K562 (cell line): ENCODE results near the gene TMEM266. TPM values are rescaled to one million over a fixed set of nuclear protein-coding genes. Genes with fewer than 3 reads are reported as not detected.

Experiments used
- ARHGAP35 ChIP-seq: fragments of 450-650 bp; IDR thresholded peaks from 2 replicates; pipeline ENCODE4 v1.6.1; 2018; ENCODE audit not compliant: partially characterized antibody
- BHLHE40 ChIP-seq: IDR thresholded peaks from 2 replicates; pipeline ENCODE4 v1.6.1; 2011; ENCODE audit warnings: low read length, improper control_type of control experiment
- EP400 ChIP-seq: fragments of 450-650 bp; IDR thresholded peaks from 2 replicates; pipeline ENCODE4 v1.6.1; 2017; ENCODE audit warnings: antibody characterized with exemption, mild to moderate bottlenecking, moderate library complexity
- FOXJ3 ChIP-seq: sonication (generic); formaldehyde crosslinking; IDR thresholded peaks from 2 replicates; pipeline ENCODE4 v1.4.0; 2020; ENCODE audit warnings: mild to moderate bottlenecking, missing genetic modification reagents
- FOXM1 ChIP-seq, 2 experiments: fragments of 450-650 bp in 1 of 2; sonication (generic) in 1 of 2; formaldehyde crosslinking in 1 of 2; IDR thresholded peaks; 2 replicates each; pipeline versions ENCODE4 v1.6.1 to v1.9.0; 2017 to 2022; ENCODE audit warnings: low read depth in 2 of 2, mild to moderate bottlenecking in 2 of 2, missing genetic modification reagents in 1 of 2, moderate library complexity in 1 of 2
- HOMEZ ChIP-seq: fragments of 250-450 bp; sonication (Bioruptor Pico); IDR thresholded peaks from 2 replicates; pipeline ENCODE4 v1.4.0; 2020; ENCODE audit warnings: mild to moderate bottlenecking, moderate library complexity
- KDM1A ChIP-seq, 2 experiments: fragments of 450-650 bp; IDR thresholded peaks; 2 replicates each; pipeline ENCODE4 v1.6.1; 2016; ENCODE audit warnings: mild to moderate bottlenecking in 2 of 2
- LCOR ChIP-seq: sonication (generic); formaldehyde crosslinking; IDR thresholded peaks from 2 replicates; pipeline ENCODE4 v1.8.0; 2022; ENCODE audit warnings: mild to moderate bottlenecking, missing genetic modification reagents
- MXI1 ChIP-seq: IDR thresholded peaks from 2 replicates; pipeline ENCODE4 v1.6.1; 2011; ENCODE audit warnings: low read depth, mild to moderate bottlenecking, improper control_type of control experiment, low read length
- NCOR1 ChIP-seq: fragments of 450-650 bp; IDR thresholded peaks from 2 replicates; pipeline ENCODE4 v1.6.1; 2016; ENCODE audit warnings: mild to moderate bottlenecking, moderate library complexity
- NELFE ChIP-seq: IDR thresholded peaks from 2 replicates; pipeline ENCODE4 v1.6.1; 2011; ENCODE audit warnings: mild to moderate bottlenecking; ENCODE audit not compliant: insufficient read depth, insufficient read length
- NFXL1 ChIP-seq: fragments of 450-650 bp; formaldehyde crosslinking; IDR thresholded peaks from 2 replicates; pipeline ENCODE4 v1.4.0; 2021; ENCODE audit warnings: mild to moderate bottlenecking
- NKRF ChIP-seq: fragments of 450-650 bp; IDR thresholded peaks from 2 replicates; pipeline ENCODE4 v1.6.1; 2016; ENCODE audit warnings: borderline replicate concordance
- NRF1 ChIP-seq, 2 experiments: fragments of 450-650 bp; IDR thresholded peaks in 1 of 2; conservative IDR thresholded peaks in 1 of 2; 2 replicates each; pipeline ENCODE4 v1.6.1; 2014; ENCODE audit warnings: mild to moderate bottlenecking in 2 of 2
- PTTG1 ChIP-seq: fragments of 450-650 bp; IDR thresholded peaks from 2 replicates; pipeline ENCODE4 v1.6.1; 2016; ENCODE audit warnings: low read depth, mild to moderate bottlenecking, missing genetic modification characterization, missing compliant biosample characterization
- PYGO2 ChIP-seq: fragments of 450-650 bp; IDR thresholded peaks from 2 replicates; pipeline ENCODE4 v1.6.1; 2016; ENCODE audit warnings: mild to moderate bottlenecking, missing genetic modification characterization, moderate library complexity, missing compliant biosample characterization
- SIN3B ChIP-seq: fragments of 450-650 bp; IDR thresholded peaks from 2 replicates; pipeline ENCODE4 v1.6.1; 2017; ENCODE audit warnings: low read depth, mild to moderate bottlenecking, moderate library complexity
- SOX6 ChIP-seq: fragments of 450-650 bp; IDR thresholded peaks from 2 replicates; pipeline ENCODE4 v1.6.1; 2014; ENCODE audit warnings: mild to moderate bottlenecking
- SREBF1 ChIP-seq: fragments of 150-350 bp; IDR thresholded peaks from 2 replicates; pipeline ENCODE4 v1.6.1; 2014; ENCODE audit warnings: antibody characterized with exemption, low read depth, low read length, borderline replicate concordance
- TAF9B ChIP-seq: fragments of 450-650 bp; IDR thresholded peaks from 2 replicates; pipeline ENCODE4 v1.6.1; 2018; ENCODE audit warnings: mild to moderate bottlenecking; ENCODE audit not compliant: partially characterized antibody
- TSC22D4 ChIP-seq: fragments of 450-650 bp; IDR thresholded peaks from 2 replicates; pipeline ENCODE4 v1.6.1; 2016; ENCODE audit warnings: missing genetic modification characterization, missing biosample characterization, control low read depth
- ZNF134 ChIP-seq: fragments of 250-450 bp; sonication (Bioruptor Pico); conservative IDR thresholded peaks from 2 replicates; pipeline ENCODE4 v1.4.0; 2020
- ZNF175 ChIP-seq: fragments of 200-800 bp; sonication (Bioruptor generic); IDR thresholded peaks from 2 replicates; pipeline ENCODE4 v1.6.1; 2016; ENCODE audit warnings: low read depth, mild to moderate bottlenecking, missing genetic modification characterization, missing compliant biosample characterization
- ZNF408 ChIP-seq: fragments of 250-450 bp; sonication (Bioruptor Pico); IDR thresholded peaks from 2 replicates; pipeline ENCODE4 v1.4.0; 2020; ENCODE audit warnings: low read depth, mild to moderate bottlenecking, moderate library complexity
- polyA plus RNA-seq, 8 experiments: library from polyadenylated mRNA; depleted of rRNA in 4 of 8; stranded (reverse) in 5 of 8; unstranded in 3 of 8; fragments of >200 nt; fragmentation: Nextera tagmentation in 2 of 8; fragmentation: Illumina TruSeq in 1 of 8; extraction: Ambion mirVana in 2 of 8; extraction: Trizol in 1 of 8; gene quantifications; 2 replicates each; pipeline versions ENCODE4 v1.2.1 to v1.2.3, GENCODE V29; 2011 to 2014; ENCODE audit warnings: inconsistent platforms in 1 of 8, missing spikeins in 1 of 8
- total RNA-seq, 7 experiments: library from RNA; depleted of rRNA in 6 of 7; stranded (reverse); fragments of >200 nt in 6 of 7; fragmentation: Illumina TruSeq in 2 of 7; extraction: Trizol in 2 of 7; gene quantifications; 2 replicates each; pipeline versions ENCODE4 v1.2.1 to v1.2.3, GENCODE V29; 2011 to 2021; ENCODE audit warnings: low replicate concordance in 1 of 7
- TF ChIP-seq, protein P1 (sequence below): fragments of 250-450 bp; sonication (Bioruptor Pico); IDR thresholded peaks from 2 replicates; pipeline ENCODE4 v1.8.0; 2021; ENCODE audit warnings: borderline replicate concordance, mild to moderate bottlenecking, moderate library complexity; ENCODE audit not compliant: poor library complexity, severe bottlenecking

The TMEM266 gene
- total and polyA plus RNA-seq, 9 of the 15 experiments (the other 6 are each of a cell fraction or from before 2014, with no cell fraction given), result not detected

GRCh38 chr15:76011627-76012551, 47.9 kb upstream of the TMEM266 start, which contains the start of gene NRG4 (continued):
- TF ChIP-seq HOMEZ (CRISPR knock-in tag), result no peak
- no peak for TF ChIP-seq ZNF408 (CRISPR knock-in tag)
- no peak for TF ChIP-seq NRF1 (conservative IDR thresholded peaks at IDR 0.05 in 1 of 2, IDR thresholded peaks at IDR 0.05 in 1 of 2)
- TF ChIP-seq ARHGAP35, result no peak
- TF ChIP-seq, protein P1, sequence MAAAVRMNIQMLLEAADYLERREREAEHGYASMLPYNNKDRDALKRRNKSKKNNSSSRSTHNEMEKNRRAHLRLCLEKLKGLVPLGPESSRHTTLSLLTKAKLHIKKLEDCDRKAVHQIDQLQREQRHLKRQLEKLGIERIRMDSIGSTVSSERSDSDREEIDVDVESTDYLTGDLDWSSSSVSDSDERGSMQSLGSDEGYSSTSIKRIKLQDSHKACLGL (CRISPR knock-in tag), result no peak
- TF ChIP-seq ZNF175 (CRISPR knock-in tag), result no peak
- no peak for TF ChIP-seq SREBF1
- no peak for TF ChIP-seq MXI1
- no peak for TF ChIP-seq PYGO2 (tag)
- TF ChIP-seq SIN3B, result no peak
- no peak for TF ChIP-seq ZNF134 (CRISPR knock-in tag)
- no peak for TF ChIP-seq NELFE
- TF ChIP-seq NFXL1 (CRISPR knock-in tag), result no peak
- TF ChIP-seq NKRF, result no peak
- TF ChIP-seq LCOR (CRISPR knock-in tag), result no peak
- peak; percentile 39; the same call in 1 of the 2 replicates for TF ChIP-seq EP400
- TF ChIP-seq FOXJ3 (CRISPR knock-in tag), result no peak
- peak; percentile 12 for TF ChIP-seq TAF9B
- peak in 1 of 2 experiments; percentile 32; a peak in 1 of 4 replicates for TF ChIP-seq KDM1A (IDR thresholded peaks at IDR 0.05)
- no peak for TF ChIP-seq SOX6
- no peak for TF ChIP-seq TSC22D4 (tag)
- TF ChIP-seq NCOR1, result 0 out of 2 replicates have a peak, but pooled peaks have one; percentile 7
- TF ChIP-seq BHLHE40, result peak; percentile 89
- TF ChIP-seq FOXM1 (IDR thresholded peaks at IDR 0.05; ENCODE audit: low read depth), result peak; percentile 37; the same call in 1 of the 2 replicates
- TF ChIP-seq FOXM1 (CRISPR knock-in tag; IDR thresholded peaks at IDR 0.05; ENCODE audit: low read depth), result no peak
- TF ChIP-seq PTTG1, result no peak
